Esophagus squamous epithelium (tissue), 4 donors: ENCODE data around the gene RIPK1.

ENCODE experiments used
- POLR2A ChIP-seq, 4 donors: fragments of 450-650 bp; IDR thresholded peaks; one replicate each; pipeline ENCODE4 v1.6.1; 2017; ENCODE audit warnings: antibody characterized with exemption in 4 of 4, mild to moderate bottlenecking in 4 of 4, moderate library complexity in 3 of 4
- TF ChIP-seq, protein P1 (sequence below), 6 experiments: fragments of 450-650 bp in 4 of 6; fragments of 200-600 bp in 2 of 6; sonication (generic) in 2 of 6; IDR thresholded peaks; one replicate each; pipeline ENCODE4 v1.5.1; 2016 to 2019; ENCODE audit warnings: antibody characterized with exemption in 6 of 6, mild to moderate bottlenecking in 4 of 6, moderate library complexity in 4 of 6

DNA sequence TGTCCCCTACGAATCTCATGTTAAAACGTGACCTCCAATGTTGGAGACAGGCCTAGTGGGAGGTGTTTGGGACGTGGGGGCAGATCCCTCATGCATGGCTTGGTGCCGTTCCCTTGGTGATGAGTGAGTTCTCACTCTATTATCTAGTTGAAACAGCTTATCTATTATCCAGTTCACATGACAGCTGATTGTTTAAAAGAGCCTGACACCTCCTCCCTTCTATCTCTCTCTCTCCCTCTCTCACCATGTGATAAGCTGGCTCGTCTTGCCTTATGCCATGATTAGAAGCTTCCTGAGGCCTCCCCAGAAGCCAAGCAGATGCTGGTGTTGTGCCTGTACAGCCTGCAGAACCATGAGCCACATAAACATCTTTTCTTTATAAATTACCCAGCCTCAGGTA, 32.9 kb upstream of the RIPK1 start:
- no peak for TF ChIP-seq POLR2A (IDR thresholded peaks at IDR 0.05)
- TF ChIP-seq, protein P1, sequence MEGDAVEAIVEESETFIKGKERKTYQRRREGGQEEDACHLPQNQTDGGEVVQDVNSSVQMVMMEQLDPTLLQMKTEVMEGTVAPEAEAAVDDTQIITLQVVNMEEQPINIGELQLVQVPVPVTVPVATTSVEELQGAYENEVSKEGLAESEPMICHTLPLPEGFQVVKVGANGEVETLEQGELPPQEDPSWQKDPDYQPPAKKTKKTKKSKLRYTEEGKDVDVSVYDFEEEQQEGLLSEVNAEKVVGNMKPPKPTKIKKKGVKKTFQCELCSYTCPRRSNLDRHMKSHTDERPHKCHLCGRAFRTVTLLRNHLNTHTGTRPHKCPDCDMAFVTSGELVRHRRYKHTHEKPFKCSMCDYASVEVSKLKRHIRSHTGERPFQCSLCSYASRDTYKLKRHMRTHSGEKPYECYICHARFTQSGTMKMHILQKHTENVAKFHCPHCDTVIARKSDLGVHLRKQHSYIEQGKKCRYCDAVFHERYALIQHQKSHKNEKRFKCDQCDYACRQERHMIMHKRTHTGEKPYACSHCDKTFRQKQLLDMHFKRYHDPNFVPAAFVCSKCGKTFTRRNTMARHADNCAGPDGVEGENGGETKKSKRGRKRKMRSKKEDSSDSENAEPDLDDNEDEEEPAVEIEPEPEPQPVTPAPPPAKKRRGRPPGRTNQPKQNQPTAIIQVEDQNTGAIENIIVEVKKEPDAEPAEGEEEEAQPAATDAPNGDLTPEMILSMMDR (IDR thresholded peaks at IDR 0.05), result no peak
